Measurements from ENCODE around the gene PKLR.
A peak's percentile ranks its signal among the peaks of the same experiment; 100 is the strongest.

PKLR gene

DNA sequence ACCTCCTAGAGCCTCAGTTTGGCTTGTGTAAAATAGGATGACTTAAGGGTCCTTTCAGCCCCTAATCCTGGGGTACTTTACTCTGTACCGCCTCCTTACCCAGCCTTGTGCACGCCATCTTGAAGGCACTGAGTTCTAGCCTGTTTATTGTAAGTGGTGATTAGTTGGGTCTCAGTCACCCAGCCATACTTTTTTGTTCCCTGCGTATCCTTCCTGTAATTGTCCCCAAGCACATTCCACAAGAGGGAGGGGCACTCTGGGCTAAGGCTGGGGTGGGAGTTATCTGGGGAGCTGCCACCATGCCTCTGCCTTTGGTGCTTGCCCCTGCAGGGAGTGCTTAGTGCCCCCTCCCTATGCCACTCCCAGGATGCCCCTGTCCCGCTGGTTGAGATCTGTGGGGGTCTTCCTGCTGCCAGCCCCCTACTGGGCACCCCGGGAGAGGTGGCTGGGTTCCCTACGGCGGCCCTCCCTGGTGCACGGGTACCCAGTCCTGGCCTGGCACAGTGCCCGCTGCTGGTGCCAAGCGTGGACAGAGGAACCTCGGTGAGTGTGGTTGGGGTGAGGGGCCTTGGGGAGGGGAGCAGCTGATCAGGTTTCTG, 8.3 kb upstream of the PKLR start:
- Histone ChIP-seq H3K9ac (ENCODE audit: low read length) (peak overlapping the region; percentile 91), H3K9me3 (ENCODE audit: control insufficient read depth, low read length) (no peaks in the 10 kb centered on the region), H3K4me1 (ENCODE audit: control insufficient read depth, insufficient read depth, low read length) (peaks cover 28% of the 10 kb centered on the region), H3K36me3 (ENCODE audit: control insufficient read depth, insufficient read depth, low read length) (no peaks in the 10 kb centered on the region), H3K4me3 (ENCODE audit: low read length) (peak overlapping the region; percentile 96), H3K27me3 (ENCODE audit: control insufficient read depth, insufficient read depth, low read length) (no peaks in the 10 kb centered on the region)

DNA sequence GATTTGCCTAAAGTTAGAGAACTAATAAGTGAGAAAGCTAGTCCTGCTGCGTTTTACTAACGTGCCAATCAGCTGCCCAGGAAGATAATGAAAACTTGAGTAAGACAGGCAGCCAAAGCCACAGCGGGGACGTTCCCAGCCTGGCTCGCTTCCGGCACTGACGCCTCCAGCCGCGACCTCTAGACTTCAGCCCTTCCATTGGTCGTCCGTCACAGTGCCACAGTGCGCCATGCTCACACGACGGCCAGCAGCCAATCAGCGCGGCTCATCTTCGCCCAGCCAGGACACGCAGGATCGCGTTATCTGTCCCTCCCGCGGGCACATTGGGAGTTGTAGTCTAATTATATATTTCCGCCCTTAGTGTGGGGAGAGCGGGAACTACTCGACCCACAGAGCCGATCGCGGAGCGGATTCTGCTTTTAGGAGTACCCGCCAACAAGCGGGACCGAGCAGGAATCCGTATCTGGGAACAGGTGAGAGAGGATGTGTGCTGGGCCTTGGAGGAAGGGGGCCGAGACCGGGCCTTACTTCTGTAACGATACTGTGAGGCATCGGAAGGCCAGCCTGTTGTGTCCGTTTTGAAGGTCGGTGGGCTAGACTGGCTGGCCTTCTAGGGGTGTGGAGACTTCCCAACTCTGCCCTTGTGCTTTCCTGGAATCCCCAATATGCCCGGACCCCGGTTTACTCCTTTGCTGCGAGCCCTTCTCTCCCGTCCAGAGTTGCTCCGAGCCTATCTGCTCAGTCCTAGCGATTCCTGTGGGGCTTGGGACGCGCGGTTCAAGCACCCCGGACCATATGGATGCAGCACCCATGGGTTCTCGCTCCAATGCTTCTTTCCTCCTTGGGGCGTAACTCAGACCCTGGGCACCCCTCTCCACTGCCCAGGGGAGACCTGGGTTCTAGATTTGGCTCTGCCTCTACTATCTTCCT, 7.5 kb upstream of the PKLR start, which contains the start of gene FDPS:
TSS of gene FDPS (plus strand) at position 374 of the 930 bp plus-strand sequence. CDS start 924 bp downstream, outside the sequence.
- Histone ChIP-seq H3K4me1 (ENCODE audit: control insufficient read depth, insufficient read depth, low read length) (peaks cover 28% of the 10 kb centered on the region), H3K4me3 (ENCODE audit: low read length) (peak within 1 kb of the TSS; percentile 96), H3K9ac (ENCODE audit: low read length) (peak within 1 kb of the TSS; percentile 91), H3K9me3 (ENCODE audit: control insufficient read depth, low read length) (no peaks in the 10 kb centered on the region), H3K36me3 (ENCODE audit: control insufficient read depth, insufficient read depth, low read length) (no peaks in the 10 kb centered on the region), H3K27me3 (ENCODE audit: control insufficient read depth, insufficient read depth, low read length) (no peaks in the 10 kb centered on the region)

DNA sequence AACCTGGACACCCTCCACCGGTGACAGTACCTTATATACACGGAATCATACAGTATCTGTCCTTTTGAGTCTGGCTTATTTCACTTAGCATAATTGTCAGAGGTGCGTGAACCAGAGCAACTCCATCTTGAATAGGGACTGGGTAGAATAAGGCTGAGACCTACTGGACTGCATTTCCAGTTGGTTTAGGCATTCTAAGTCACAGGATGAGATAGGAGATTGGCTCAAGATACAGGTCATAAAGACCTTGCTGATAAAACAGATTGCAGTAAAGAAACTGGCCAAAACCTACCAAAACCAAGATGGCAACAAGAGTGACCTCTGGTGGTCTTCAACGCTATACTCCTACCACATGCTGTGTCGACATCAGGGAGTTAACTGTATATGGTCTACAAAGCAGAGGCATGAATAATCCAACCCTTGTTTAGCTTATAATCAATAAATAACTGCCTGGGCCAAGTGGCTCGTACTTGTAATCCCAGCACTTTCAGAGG, 6.1 kb upstream of the PKLR start:
- H3K4me3 ChIP-seq (ENCODE audit: low read length), result no peak overlapping the region
- no peak overlapping the region for H3K9ac ChIP-seq (ENCODE audit: low read length)
- no peaks in the 10 kb centered on the region for H3K36me3 ChIP-seq (ENCODE audit: control insufficient read depth, insufficient read depth, low read length)

DNA sequence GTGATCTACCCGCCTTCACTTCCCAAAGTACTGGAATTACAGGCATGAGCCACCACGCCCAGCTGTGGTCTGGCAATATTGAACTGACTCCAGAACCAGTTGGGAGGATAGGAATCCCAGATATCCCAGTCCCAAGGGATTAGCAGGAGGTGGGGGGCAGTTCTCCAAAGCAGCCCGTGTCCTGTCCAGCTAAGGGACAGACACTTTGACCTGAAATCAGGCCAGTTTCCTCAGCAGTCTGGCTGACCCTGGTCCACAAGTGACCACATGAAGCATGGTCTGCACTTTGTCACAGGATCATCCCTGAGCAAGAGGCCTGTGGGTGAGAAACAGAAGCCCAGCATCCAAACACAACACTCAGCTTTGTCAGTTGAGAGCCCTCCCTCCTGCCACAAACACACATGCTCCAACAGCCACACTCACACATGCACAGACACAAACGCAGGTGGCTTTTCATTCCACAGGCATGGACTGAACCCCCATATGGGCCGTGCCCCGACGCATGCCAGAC, 4.7 kb upstream of the PKLR start:
- Histone ChIP-seq H3K9me3 (ENCODE audit: control insufficient read depth, low read length) (no peaks in the 10 kb centered on the region), H3K4me1 (ENCODE audit: control insufficient read depth, insufficient read depth, low read length) (peaks cover 24% of the 10 kb centered on the region), H3K36me3 (ENCODE audit: control insufficient read depth, insufficient read depth, low read length) (no peaks in the 10 kb centered on the region), H3K9ac (ENCODE audit: low read length) (no peak overlapping the region), H3K4me3 (ENCODE audit: low read length) (no peak overlapping the region), H3K27me3 (ENCODE audit: control insufficient read depth, insufficient read depth, low read length) (no peaks in the 10 kb centered on the region)

More for the DNA sequence above, 6.1 kb upstream of the PKLR start:
- Histone ChIP-seq H3K27me3 (ENCODE audit: control insufficient read depth, insufficient read depth, low read length) (no peaks in the 10 kb centered on the region), H3K9me3 (ENCODE audit: control insufficient read depth, low read length) (no peaks in the 10 kb centered on the region), H3K4me1 (ENCODE audit: control insufficient read depth, insufficient read depth, low read length) (peaks cover 28% of the 10 kb centered on the region)

DNA sequence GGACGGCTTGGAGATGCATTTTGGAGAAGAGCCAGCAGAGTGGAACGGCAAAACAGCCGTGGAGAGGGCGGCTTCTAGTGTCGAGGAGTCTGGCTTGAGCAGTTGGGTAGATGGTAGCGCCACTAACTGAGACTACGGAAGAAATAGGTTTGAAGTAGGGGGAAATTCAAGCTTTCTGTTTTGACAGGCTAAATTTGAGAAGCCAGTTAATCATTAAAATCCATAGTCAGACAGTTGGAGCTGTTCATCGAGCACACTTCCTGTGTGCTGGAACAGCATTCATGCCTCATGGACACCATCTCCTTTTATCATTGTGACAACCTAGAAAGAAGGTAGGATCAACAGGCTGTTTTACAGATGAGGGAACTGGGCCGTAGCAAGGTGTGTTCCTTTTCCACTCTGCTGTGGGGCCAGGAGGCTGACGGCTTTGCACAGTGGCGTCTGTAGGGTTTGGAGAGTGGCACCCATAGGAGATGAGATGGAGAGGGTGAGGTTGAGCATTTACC, 3.4 kb upstream of the PKLR start:
- Histone ChIP-seq H3K36me3 (ENCODE audit: control insufficient read depth, insufficient read depth, low read length) (no peaks in the 10 kb centered on the region), H3K4me1 (ENCODE audit: control insufficient read depth, insufficient read depth, low read length) (peaks cover 12% of the 10 kb centered on the region), H3K27me3 (ENCODE audit: control insufficient read depth, insufficient read depth, low read length) (no peaks in the 10 kb centered on the region), H3K9me3 (ENCODE audit: control insufficient read depth, low read length) (no peaks in the 10 kb centered on the region), H3K9ac (ENCODE audit: low read length) (no peak overlapping the region), H3K4me3 (ENCODE audit: low read length) (no peak overlapping the region)

DNA sequence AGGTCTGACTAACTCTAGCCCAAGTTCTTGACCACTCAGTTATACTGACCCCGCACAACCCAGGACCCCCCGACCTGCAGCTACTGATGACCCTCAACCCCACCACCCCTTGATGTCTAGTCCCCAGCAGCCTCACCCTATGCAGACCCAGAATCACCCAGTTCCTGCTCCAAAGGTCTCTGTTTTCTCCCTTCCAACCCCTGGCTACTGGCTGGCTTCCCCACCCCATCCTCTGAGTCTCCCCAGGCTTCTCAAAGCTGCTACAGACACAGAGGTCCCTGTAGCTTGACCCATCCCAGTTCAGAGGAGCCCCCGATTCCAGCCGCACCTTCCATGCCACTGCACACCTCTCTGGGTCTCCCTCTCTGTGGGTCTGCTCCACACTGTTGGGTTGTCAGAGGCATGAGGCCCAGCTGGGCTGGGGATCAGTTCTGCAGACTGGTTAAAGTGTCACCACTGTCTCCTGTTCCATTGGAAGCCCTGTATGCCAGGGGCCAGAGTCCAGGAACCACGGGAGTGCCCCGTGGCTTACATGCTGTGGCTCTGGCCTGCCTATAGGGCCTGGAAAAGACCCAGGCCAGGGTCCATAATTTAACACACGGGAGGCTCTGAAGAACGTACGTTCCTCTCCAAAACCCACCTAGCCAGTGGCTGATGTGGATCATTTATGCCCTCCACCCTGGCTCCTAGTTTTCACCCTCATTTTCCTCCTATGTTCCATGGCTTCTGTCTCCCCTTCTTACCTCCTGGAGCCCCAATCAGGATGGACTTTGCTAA, 497 bp downstream of the PKLR start:
- Histone ChIP-seq H3K4me1 (ENCODE audit: control insufficient read depth, insufficient read depth, low read length) (no peaks in the 10 kb centered on the region), H3K27me3 (ENCODE audit: control insufficient read depth, insufficient read depth, low read length) (peaks cover 17% of the 10 kb centered on the region), H3K4me3 (ENCODE audit: low read length) (no peak overlapping the region), H3K9me3 (ENCODE audit: control insufficient read depth, low read length) (no peaks in the 10 kb centered on the region), H3K36me3 (ENCODE audit: control insufficient read depth, insufficient read depth, low read length) (no peaks in the 10 kb centered on the region), H3K9ac (ENCODE audit: low read length) (no peak overlapping the region)

DNA sequence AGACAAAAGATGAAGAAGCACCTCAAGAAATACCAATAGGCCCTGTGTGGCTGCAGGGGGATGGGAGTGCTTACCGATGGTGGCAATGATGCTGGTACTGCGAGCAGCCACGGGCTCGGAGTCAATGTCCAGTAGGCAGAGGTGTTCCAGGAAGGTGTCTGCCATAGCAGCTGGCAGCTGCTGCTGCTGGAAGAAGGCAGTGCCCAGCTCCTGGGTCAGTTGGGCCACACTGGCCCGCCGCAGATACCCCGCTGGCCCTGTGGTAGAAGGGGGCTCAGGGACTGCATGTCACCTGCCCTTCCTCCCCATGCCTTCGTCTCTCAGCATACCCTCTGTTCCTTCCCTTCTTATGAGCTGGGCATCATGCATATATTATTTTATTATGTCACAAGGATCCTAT, 1.2 kb downstream of the PKLR start:
- no peak overlapping the region for H3K9ac ChIP-seq (ENCODE audit: low read length)
- H3K4me3 ChIP-seq (ENCODE audit: low read length), result no peak overlapping the region
- H3K27me3 ChIP-seq (ENCODE audit: control insufficient read depth, insufficient read depth, low read length), result peaks cover 24% of the 10 kb centered on the region
- no peaks in the 10 kb centered on the region for H3K9me3 ChIP-seq (ENCODE audit: control insufficient read depth, low read length)
- no peaks in the 10 kb centered on the region for H3K4me1 ChIP-seq (ENCODE audit: control insufficient read depth, insufficient read depth, low read length)
- no peaks in the 10 kb centered on the region for H3K36me3 ChIP-seq (ENCODE audit: control insufficient read depth, insufficient read depth, low read length)

DNA sequence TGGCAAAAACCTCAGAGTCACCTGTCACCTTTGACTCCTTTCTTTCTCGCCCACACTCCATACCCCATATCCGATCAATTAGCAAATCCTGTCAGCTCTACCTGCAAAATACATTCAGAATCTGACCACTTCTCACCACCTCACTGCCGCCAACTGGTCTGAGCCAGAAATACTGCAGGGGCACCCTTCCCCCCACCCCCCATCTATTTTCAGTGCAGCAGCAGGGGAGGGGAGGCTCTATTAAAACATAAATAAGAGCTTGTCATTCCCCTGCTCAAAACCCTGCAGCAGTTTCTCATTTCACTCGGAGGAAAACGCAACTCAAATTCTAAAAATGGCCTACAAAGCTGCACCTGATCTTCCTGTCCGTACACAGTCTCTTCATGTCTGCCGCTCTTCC, 3.9 kb downstream of the PKLR start:
- Histone ChIP-seq H3K4me1 (ENCODE audit: control insufficient read depth, insufficient read depth, low read length) (no peaks in the 10 kb centered on the region), H3K36me3 (ENCODE audit: control insufficient read depth, insufficient read depth, low read length) (no peaks in the 10 kb centered on the region), H3K27me3 (ENCODE audit: control insufficient read depth, insufficient read depth, low read length) (peaks cover 36% of the 10 kb centered on the region)

DNA sequence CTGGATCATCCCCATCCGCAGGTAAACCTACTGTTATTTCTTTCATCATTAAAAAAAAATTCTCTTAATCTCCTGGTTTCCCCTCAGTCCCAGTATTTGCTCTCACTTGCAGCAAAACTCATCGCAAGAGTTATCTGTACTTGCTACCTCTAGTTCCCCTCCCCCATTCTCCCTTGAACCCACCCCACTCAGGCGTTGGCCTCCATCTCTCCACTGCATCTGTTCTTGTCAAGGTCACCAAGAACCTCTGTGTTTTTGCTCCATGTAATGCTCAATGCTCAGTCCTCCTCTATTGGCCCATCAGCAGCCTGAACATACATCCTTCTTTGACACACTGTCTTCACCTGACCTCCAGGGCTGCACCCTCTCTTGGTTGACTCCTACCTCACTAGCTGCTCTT, 4.6 kb downstream of the PKLR start:
- no peak overlapping the region for H3K9ac ChIP-seq (ENCODE audit: low read length)
- H3K9me3 ChIP-seq (ENCODE audit: control insufficient read depth, low read length), result no peaks in the 10 kb centered on the region
- H3K27me3 ChIP-seq (ENCODE audit: control insufficient read depth, insufficient read depth, low read length), result peaks cover 36% of the 10 kb centered on the region
- H3K36me3 ChIP-seq (ENCODE audit: control insufficient read depth, insufficient read depth, low read length), result no peaks in the 10 kb centered on the region
- H3K4me1 ChIP-seq (ENCODE audit: control insufficient read depth, insufficient read depth, low read length), result no peaks in the 10 kb centered on the region
- H3K4me3 ChIP-seq (ENCODE audit: low read length), result no peak overlapping the region

More for the DNA sequence above, 3.9 kb downstream of the PKLR start:
- no peaks in the 10 kb centered on the region for H3K9me3 ChIP-seq (ENCODE audit: control insufficient read depth, low read length)
- H3K4me3 ChIP-seq (ENCODE audit: low read length), result no peak overlapping the region
- no peak overlapping the region for H3K9ac ChIP-seq (ENCODE audit: low read length)

DNA sequence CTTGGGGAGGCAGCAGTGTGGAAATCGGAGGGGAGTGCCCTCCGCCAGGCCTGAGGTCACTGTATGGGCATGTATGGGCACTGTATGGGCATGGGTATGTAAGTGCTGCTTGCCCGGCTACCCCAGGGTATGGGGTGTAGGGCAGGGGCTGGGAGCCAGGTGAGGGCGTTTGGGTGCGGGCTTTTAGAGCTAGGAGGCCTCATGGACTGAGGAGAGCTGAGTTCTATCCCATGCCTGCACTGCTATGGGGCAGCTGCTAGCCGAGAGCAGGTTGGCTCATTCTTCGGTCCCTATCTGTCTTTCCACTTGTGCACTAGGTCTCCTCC, 5.3 kb downstream of the PKLR start:
- no peaks in the 10 kb centered on the region for H3K4me1 ChIP-seq (ENCODE audit: control insufficient read depth, insufficient read depth, low read length)
- no peak overlapping the region for H3K4me3 ChIP-seq (ENCODE audit: low read length)
- no peak overlapping the region for H3K9ac ChIP-seq (ENCODE audit: low read length)
- no peaks in the 10 kb centered on the region for H3K36me3 ChIP-seq (ENCODE audit: control insufficient read depth, insufficient read depth, low read length)
- no peaks in the 10 kb centered on the region for H3K9me3 ChIP-seq (ENCODE audit: control insufficient read depth, low read length)
- H3K27me3 ChIP-seq (ENCODE audit: control insufficient read depth, insufficient read depth, low read length), result peaks cover 36% of the 10 kb centered on the region

DNA sequence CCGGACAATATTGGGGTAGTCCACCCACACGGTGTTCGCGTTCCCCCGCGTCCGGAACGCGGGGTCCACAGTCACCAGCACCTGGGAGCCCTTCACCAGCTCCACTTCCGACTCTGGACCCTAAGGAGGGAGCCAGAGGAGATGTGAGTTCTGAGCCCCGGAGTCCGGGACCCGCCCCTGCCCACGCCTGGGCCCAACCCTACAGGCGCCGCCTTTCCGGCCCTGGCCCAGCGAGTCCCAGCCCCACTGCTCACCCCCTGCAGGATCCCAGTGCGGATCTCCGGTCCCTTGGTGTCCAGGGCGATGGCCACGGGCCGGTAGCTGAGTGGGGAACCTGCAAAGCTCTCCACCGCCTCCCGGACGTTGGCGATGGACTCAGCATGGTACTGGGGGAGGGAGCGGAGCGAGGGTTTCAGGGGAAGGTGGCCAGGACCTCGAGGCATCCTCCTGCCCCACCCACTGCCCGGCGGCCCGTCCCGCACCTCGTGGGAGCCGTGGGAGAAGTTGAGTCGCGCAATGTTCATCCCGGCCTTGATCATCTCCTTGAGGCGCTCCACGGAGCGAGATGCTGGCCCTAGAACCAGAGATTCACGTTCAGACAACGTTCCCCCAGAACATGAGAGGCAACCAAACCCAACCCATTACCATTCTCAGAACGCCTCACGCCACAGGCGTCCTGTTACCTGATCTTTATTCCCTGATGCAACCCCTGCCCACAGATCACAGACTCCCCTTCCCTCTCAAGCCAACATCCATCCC, 5.9 kb downstream of the PKLR start:
- Histone ChIP-seq H3K27me3 (ENCODE audit: control insufficient read depth, insufficient read depth, low read length) (peaks cover 36% of the 10 kb centered on the region), H3K4me3 (ENCODE audit: low read length) (no peak overlapping the region), H3K9ac (ENCODE audit: low read length) (no peak overlapping the region), H3K9me3 (ENCODE audit: control insufficient read depth, low read length) (no peaks in the 10 kb centered on the region), H3K36me3 (ENCODE audit: control insufficient read depth, insufficient read depth, low read length) (no peaks in the 10 kb centered on the region), H3K4me1 (ENCODE audit: control insufficient read depth, insufficient read depth, low read length) (no peaks in the 10 kb centered on the region)
